ENCODE results near the gene XYLT1.

Gene XYLT1

GRCh38 chr16:17381784-17382183 is 89.0 kb downstream of the XYLT1 start:
- DNase-seq (ENCODE audit: low read depth, low spot score): no peak
- no peak for TF ChIP-seq CTCF (IDR thresholded peaks at IDR 0.05; ENCODE audit: low read depth, low read length)
- H3K4me3 ChIP-seq (ENCODE audit: low read depth, low read length): no peak overlapping the region
- in situ Hi-C loops (cut with HindIII; ENCODE audit: low sequenced_read_pairs): no loop called here

- DNase-seq (ENCODE audit: low read depth, low spot score): peak; percentile 42
- TF ChIP-seq CTCF (IDR thresholded peaks at IDR 0.05; ENCODE audit: low read depth, low read length): no peak
- in situ Hi-C loops (cut with HindIII; ENCODE audit: low sequenced_read_pairs): no loop called here
- no peak overlapping the region for H3K4me3 ChIP-seq (ENCODE audit: low read depth, low read length)
Observed at GRCh38 chr16:17380613-17381012, 90.1 kb downstream of the XYLT1 start.

- no peak for TF ChIP-seq CTCF (IDR thresholded peaks at IDR 0.05; ENCODE audit: low read depth, low read length)
- in situ Hi-C loops (cut with HindIII; ENCODE audit: low sequenced_read_pairs): no loop called here
- H3K4me3 ChIP-seq (ENCODE audit: low read depth, low read length): no peak overlapping the region
- peak; percentile 66 for DNase-seq (ENCODE audit: low read depth, low spot score)
Observed at GRCh38 chr16:17379121-17379571, 91.6 kb downstream of the XYLT1 start.

- DNase-seq (ENCODE audit: low read depth, low spot score): no peak
- H3K4me3 ChIP-seq (ENCODE audit: low read depth, low read length): no peak overlapping the region
- in situ Hi-C loops (cut with HindIII; ENCODE audit: low sequenced_read_pairs): no loop called here
- TF ChIP-seq CTCF (IDR thresholded peaks at IDR 0.05; ENCODE audit: low read depth, low read length): no peak
Observed at GRCh38 chr16:17377360-17378324, 93.1 kb downstream of the XYLT1 start.

GRCh38 chr16:17375461-17376304 is 95.1 kb downstream of the XYLT1 start:
- no peak for DNase-seq (ENCODE audit: low read depth, low spot score)
- no peak overlapping the region for H3K4me3 ChIP-seq (ENCODE audit: low read depth, low read length)
- in situ Hi-C loops (cut with HindIII; ENCODE audit: low sequenced_read_pairs): no loop called here
- no peak for TF ChIP-seq CTCF (IDR thresholded peaks at IDR 0.05; ENCODE audit: low read depth, low read length)

- TF ChIP-seq CTCF (IDR thresholded peaks at IDR 0.05; ENCODE audit: low read depth, low read length): no peak
- no peak for DNase-seq (ENCODE audit: low read depth, low spot score)
- H3K4me3 ChIP-seq (ENCODE audit: low read depth, low read length): no peak overlapping the region
- in situ Hi-C loops (cut with HindIII; ENCODE audit: low sequenced_read_pairs): no loop called here
Observed at GRCh38 chr16:17374668-17375255, 96.0 kb downstream of the XYLT1 start.
